Head of caudate nucleus (tissue), 42 donors: ENCODE data around the gene MAP6.

Experiments used
- DNase-seq, 42 donors: peaks; one replicate each; pipeline versions ENCODE4 v3.0.0 to v3.0.0-alpha.2; 2020 to 2021; ENCODE audit warnings: mixed read lengths in 7 of 42
- intact Hi-C: fragments of 100-400 bp; cut with DNase I; formaldehyde crosslinking; loops from one replicate; pipeline ENCODE4 v1.15.0; 2022

Gene MAP6

GRCh38 chr11:75582506-75582894 lies 86.3 kb downstream of the MAP6 start:
- intact Hi-C loops: loop anchor here (5.0 kb wide), 2 partner anchors 35 to 85 kb away; partner anchors contain the start of gene MAP6
- no peak for DNase-seq

DNA sequence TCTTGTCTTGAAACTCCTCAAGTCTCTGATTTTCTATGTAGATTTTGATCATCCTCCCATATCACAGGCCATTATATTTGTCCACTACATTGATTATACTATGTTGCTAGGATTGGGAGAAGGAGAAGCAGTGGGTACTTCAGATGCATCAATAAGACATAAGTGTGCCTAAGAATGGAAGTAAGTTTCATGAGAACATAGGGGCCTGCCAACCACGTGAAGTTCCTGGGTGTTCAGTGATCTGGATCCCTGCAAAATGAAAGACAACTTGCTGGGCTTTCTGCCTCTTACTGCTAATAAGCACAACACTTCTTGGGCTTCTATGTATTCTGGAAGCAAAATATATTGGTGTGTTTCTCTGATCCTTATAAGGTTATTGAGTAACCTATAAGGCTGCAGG lies 89.0 kb downstream of the MAP6 start:
- DNase-seq: no peak
- intact Hi-C loops: loop anchor here (5.0 kb wide), 2 partner anchors 33 to 87 kb away; partner anchors contain the start of gene MAP6

- intact Hi-C loops: no loop called here
- no peak for DNase-seq
These were observed 89.9 kb downstream of the MAP6 start for GRCh38 chr11:75578977-75579376.

GRCh38 chr11:75577207-75577606 lies 91.6 kb downstream of the MAP6 start:
- DNase-seq: peak in 36 of 42 donors; percentile 31 to 88 (median 63)
- intact Hi-C loops: no loop called here

GRCh38 chr11:75576499-75576918 lies 92.3 kb downstream of the MAP6 start:
- DNase-seq: peak in 6 of 42 donors; percentile 17 to 46 (median 34)

DNA sequence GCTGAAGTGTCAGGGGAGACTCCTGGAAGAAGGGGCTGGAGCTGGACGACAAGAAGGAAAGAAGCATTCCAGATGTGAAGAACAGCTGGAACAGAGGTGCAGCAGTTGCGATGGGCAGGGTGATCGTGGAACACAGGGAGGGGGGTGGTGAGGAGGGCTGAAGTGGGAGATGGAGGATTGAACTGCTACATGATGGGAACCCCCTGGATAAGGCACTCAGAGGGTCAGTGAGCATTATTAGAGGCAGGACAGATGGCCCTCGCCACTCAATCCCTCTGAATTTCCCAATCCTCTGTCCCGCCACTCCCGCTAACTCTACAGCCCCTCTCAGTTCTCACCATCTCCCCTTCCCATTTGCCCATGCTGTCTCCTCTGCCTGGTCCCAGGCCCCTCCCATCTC lies 92.8 kb downstream of the MAP6 start:
- no peak for DNase-seq
- intact Hi-C loops: no loop called here

More at GRCh38 chr11:75576499-75576918, 92.3 kb downstream of the MAP6 start:
- intact Hi-C loops: no loop called here

DNA sequence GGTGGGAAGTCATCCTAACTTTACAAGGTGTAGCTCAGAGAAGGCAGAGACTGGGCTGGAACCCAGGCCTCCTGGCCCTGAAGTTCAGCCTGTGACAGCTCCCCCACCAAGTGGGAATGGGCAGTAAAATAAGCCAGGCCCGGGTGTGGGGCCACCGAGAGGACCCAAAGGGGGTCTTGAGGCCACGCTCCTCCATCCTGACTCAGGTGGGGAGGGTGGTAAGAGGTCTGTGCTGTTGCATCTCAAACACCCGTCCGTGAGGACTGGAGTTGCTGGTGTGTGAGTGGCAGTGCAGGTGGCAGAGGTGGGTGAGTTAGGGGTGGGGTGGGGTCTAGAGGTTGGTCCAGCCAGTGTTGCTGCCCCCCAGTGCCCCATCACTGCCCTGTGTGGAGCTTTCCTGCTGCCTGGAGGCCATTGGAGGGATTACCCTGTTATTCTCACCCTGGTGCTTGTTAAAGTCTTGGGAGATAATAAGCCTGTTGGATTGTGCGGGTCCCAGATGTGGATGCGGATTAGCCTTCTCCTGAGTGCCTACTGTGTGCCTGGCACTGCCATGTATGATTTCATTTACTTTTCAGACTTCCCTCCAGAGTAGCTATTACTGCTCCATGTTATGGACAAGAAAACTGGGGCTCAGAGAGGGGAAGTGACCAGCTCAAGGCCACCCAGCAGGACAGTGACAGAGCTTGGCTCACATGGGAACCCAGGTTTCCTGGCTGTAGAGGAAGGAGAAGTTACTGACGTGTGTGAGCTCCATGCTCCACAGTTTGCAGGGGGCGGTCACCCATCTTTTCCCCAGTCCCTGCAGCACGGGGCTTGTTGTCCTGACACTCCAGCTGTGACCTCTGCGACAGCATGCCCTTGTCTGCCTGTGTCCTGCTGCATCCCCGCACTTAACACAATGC lies 93.9 kb downstream of the MAP6 start:
- intact Hi-C loops: no loop called here
- DNase-seq: no peak

- intact Hi-C loops: no loop called here
- no peak for DNase-seq
These were observed 96.1 kb downstream of the MAP6 start for GRCh38 chr11:75572744-75573143.

GRCh38 chr11:75571625-75572024 lies 97.2 kb downstream of the MAP6 start:
- DNase-seq: no peak
- intact Hi-C loops: no loop called here

GRCh38 chr11:75570559-75571139 lies 98.2 kb downstream of the MAP6 start:
- intact Hi-C loops: no loop called here
- no peak for DNase-seq

DNA sequence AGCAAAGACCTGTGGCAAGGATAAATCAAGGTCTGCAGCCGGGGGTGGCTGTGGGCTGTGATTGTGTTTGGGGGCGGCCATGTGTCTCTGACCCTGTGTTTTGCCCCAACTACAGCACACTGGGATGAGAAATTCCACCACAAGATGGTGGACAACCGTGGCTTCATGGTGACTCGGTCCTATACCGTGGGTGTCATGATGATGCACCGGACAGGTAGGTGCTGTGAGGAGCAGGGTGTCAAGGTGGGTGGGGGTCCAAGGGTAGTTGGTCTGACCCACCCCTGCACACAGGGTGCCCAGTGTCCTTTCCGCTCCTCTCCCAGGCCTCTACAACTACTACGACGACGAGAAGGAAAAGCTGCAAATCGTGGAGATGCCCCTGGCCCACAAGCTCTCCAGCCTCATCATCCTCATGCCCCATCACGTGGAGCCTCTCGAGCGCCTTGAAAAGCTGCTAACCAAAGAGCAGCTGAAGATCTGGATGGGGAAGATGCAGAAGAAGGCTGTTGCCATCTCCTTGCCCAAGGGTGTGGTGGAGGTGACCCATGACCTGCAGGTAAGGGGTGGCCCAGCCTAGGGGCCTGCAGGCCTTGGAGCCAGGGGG lies 100.1 kb downstream of the MAP6 start:
- DNase-seq: no peak
- intact Hi-C loops: no loop called here

- intact Hi-C loops: no loop called here
- DNase-seq: no peak
These were observed 100.9 kb downstream of the MAP6 start for GRCh38 chr11:75567971-75568370.

DNA sequence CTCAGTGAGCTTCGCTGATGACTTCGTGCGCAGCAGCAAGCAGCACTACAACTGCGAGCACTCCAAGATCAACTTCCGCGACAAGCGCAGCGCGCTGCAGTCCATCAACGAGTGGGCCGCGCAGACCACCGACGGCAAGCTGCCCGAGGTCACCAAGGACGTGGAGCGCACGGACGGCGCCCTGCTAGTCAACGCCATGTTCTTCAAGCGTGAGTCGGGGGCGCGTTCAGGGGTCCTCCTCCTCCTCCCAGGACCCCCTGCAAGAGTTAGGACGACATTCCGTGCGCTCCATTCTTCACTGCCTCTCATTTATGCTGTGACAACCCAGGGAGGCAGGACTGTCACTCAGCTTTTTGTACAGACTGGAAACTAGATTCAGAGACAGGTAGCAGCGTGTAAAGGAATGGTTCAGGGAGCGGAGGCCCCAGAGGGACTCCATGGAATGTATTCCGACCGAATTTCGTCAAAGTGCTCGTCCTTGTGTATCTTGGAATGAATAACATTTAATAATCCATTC lies 102.0 kb downstream of the MAP6 start:
- intact Hi-C loops: no loop called here

DNA sequence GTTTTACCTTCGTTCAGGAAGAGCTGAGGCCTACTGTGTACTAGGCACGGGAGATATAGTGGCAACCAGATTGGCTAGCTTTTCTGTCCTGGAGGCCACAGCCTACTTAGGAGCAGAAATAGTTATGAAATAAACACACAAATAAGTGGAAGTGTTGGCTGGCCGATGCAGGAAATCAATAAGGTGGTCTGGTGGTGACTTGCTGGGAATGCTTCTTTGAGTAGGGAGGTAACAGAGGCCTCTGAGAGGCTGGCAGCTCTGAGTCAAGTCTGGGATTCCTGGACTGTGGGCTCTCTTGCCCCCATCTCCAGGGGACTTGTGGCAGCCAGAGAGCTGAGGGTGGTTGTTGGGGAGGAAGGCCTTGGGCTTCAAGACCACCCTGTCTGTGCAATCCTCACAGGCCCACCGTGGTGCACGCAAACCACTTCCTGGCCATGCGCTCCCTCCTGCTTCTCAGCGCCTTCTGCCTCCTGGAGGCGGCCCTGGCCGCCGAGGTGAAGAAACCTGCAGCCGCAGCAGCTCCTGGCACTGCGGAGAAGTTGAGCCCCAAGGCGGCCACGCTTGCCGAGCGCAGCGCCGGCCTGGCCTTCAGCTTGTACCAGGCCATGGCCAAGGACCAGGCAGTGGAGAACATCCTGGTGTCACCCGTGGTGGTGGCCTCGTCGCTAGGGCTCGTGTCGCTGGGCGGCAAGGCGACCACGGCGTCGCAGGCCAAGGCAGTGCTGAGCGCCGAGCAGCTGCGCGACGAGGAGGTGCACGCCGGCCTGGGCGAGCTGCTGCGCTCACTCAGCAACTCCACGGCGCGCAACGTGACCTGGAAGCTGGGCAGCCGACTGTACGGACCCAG lies 102.7 kb downstream of the MAP6 start:
- intact Hi-C loops: no loop called here
- no peak for DNase-seq

More for the DNA sequence above, 102.0 kb downstream of the MAP6 start:
- no peak for DNase-seq

DNA sequence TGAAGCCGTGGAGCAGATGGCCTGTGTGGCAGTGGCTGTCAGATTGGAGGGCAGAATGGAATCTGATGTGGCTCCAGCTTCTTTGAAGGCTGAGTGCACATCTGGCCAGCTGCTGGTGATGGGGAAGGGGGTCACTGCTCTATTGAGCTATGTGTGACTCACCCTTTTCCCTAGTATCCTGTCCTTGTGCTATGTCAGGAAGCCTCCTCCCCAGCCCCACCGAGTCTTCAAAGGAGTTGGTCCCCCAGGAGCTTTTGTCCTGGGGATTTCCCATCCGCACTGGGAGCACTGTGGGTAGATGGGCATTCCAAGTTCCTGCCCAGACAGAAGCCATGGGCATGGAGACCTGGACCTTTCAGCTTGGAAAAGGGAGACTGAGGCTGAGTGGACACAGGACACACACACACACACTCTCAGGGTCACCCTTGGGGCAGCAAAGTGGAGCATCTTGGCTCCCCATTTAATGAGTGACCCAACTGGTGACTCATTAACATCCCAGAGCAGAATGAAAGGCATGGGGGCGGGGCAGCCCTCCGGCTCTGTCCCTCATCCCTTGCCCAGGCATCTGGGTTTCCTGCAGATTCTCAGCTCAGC lies 103.5 kb downstream of the MAP6 start:
- peak in 4 of 42 donors; percentile 35 to 70 (median 58) for DNase-seq
- intact Hi-C loops: no loop called here

DNA sequence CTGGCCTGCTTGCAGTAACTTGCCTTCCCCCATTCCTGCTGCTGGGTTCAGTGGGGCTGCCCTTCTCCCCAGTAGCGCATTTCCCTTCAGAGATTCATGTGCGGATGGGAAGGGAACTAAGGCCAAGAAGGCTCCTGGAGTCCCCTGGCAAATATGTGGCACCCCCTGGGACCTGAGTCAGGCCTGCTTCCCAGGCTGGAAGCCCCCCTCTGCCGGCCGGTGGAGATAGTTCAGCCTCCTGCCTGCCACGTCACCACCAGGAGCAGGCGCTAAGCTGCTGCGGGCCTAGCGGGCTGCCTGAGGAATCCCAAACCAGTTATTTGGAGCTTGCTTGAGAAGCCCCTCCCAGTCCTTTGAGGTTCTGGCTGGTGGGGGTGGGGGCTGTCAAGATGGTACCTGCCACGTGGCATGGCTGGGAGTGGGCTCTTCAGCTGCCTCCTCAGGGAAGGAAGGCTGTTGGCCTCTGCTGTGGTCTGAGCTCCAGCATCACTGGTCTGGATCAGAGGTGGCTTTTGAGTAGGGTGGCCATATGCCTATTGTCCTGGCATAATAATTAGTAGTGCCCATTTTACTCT lies 104.8 kb downstream of the MAP6 start:
- DNase-seq: peak in 2 of 42 donors; percentile 27 to 61
- intact Hi-C loops: no loop called here

DNA sequence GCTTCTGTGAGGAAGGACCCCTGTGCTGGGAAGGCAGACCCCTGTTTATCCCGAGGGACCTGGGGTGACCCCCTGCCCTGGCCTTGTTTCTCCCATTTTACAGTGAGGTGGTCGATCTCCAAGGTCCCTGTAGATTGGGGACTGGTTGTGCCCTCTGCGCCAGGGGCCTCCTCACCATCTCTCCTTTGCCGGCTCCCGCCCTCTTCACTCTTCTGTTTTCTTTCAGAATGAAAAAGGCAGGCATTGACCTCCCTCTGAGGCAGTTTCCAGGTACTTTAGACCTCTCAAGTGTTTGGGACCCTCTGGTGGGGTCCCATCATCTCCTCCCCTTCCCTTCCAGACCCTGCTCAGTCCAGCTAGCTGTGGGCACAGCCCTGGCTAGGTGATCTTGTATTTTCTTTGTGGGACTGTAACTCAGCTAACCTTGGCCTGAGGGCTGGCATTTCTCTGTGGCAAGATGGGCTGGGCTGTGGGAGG lies 105.3 kb downstream of the MAP6 start:
- intact Hi-C loops: no loop called here
- no peak for DNase-seq
